Measurements from ENCODE around the gene CD3G.

CD3G gene

GRCh38 chr11:118328745-118329144 is 15.4 kb upstream of the CD3G start:
- FAIRE-seq = no peak

GRCh38 chr11:118334745-118335144 is 9.4 kb upstream of the CD3G start:
- no peak for FAIRE-seq

- FAIRE-seq = no peak
These were observed 5.5 kb upstream of the CD3G start for GRCh38 chr11:118338637-118339061.

GRCh38 chr11:118339281-118339961 is 4.7 kb upstream of the CD3G start:
- no peak for FAIRE-seq

- no peak for FAIRE-seq
These were observed 3.7 kb upstream of the CD3G start for GRCh38 chr11:118340449-118340848.

GRCh38 chr11:118341261-118341660 is 2.9 kb upstream of the CD3G start:
- no peak for FAIRE-seq

GRCh38 chr11:118341815-118342489 is 2.2 kb upstream of the CD3G start:
- no peak for FAIRE-seq

- FAIRE-seq = no peak
These were observed 1.5 kb upstream of the CD3G start, which contains the start of gene CD3D for GRCh38 chr11:118342503-118343161. Gene CD3D (minus strand): TSS chr11:118342705. CDS start chr11:118342607, 98 bp downstream.

GRCh38 chr11:118343248-118343647 is 896 bp upstream of the CD3G start:
- FAIRE-seq = no peak

- no peak for FAIRE-seq
These were observed 5.3 kb downstream of the CD3G start for GRCh38 chr11:118349475-118349874.

- peak; percentile 91 for FAIRE-seq
These were observed 9.1 kb downstream of the CD3G start for GRCh38 chr11:118353084-118353710.

- FAIRE-seq = no peak
These were observed 13.9 kb downstream of the CD3G start for GRCh38 chr11:118358071-118358470.

GRCh38 chr11:118359295-118359958 is 15.3 kb downstream of the CD3G start, which contains the start of gene UBE4A:
Gene UBE4A (plus strand): TSS chr11:118359600. CDS start chr11:118365081, 5,481 bp downstream.
- peak; percentile 86 for FAIRE-seq

GRCh38 chr11:118364956-118365615 is 20.9 kb downstream of the CD3G start:
- no peak for FAIRE-seq

GRCh38 chr11:118366287-118366686 is 22.1 kb downstream of the CD3G start:
- FAIRE-seq = no peak

- FAIRE-seq = no peak
These were observed 26.6 kb downstream of the CD3G start for GRCh38 chr11:118370774-118371173.

- no peak for FAIRE-seq
These were observed 29.1 kb downstream of the CD3G start for GRCh38 chr11:118373263-118373662.

GRCh38 chr11:118373871-118374270 is 29.7 kb downstream of the CD3G start:
- no peak for FAIRE-seq

- no peak for FAIRE-seq
These were observed 30.6 kb downstream of the CD3G start for GRCh38 chr11:118374729-118375128.

GRCh38 chr11:118375978-118376377 is 31.8 kb downstream of the CD3G start:
- FAIRE-seq = no peak

GRCh38 chr11:118379497-118379896 is 35.4 kb downstream of the CD3G start:
- FAIRE-seq = no peak

- no peak for FAIRE-seq
These were observed 36.4 kb downstream of the CD3G start for GRCh38 chr11:118380571-118380970.
